ENCODE data around the gene NUP133. TPM values are rescaled to one million over a fixed set of nuclear protein-coding genes. Genes with fewer than 3 reads are reported as not detected.
A peak's percentile ranks its signal among the peaks of the same experiment; 100 is the strongest.

Gene NUP133
- polyA plus RNA-seq, 2 of the 4 experiments (the other 2 are of a cell fraction), result 20.6 to 43.2 TPM

DNA sequence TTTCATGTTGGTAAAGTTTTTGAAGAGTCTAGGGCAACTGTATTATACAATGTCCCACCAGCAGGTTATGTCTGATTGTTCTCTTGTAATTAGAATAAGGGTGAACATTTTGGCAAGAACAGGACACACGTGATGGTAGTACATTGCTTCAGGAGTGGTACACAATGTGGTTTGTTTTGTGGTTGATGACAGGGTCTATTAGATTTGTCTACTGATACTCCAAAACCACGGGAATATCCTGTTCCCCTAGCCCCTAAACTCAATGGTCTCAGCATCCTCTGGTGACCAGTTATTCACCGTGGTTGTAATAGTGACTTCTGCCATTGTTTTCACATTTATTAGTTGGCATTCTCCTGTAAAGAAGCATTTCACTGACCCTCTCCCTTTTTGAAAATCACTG lies 52.1 kb downstream of the NUP133 start:
- H3K4me3 ChIP-seq, result no peak overlapping the region
- ATAC-seq (no peak), DNase-seq (ENCODE audit: low read depth in 1 of 2, low spot score in 1 of 2) (no peak), FAIRE-seq (no peak)
- 89% methylated on average over 3 of the region's 3 CpGs for WGBS (ENCODE audit: missing lambda C conversion rate)
- ChIA-PET CTCF (interaction anchor here (1.6 kb wide), 1 partner anchor 198 kb away, joined by 5 read pairs; no protein-coding TSS in a partner anchor), POLR2A (no interaction called here)
- no peaks in the 10 kb centered on the region for H3K9me3 ChIP-seq
- TF ChIP-seq POLR2A (IDR thresholded peaks at IDR 0.05; ENCODE audit: low read length) (no peak), FOXS1 (CRISPR knock-in tag; IDR thresholded peaks at IDR 0.05) (no peak), FOSL2 (IDR thresholded peaks at IDR 0.05) (no peak), FOSL2 (CRISPR knock-in tag; IDR thresholded peaks at IDR 0.05) (no peak), TP53 (CRISPR knock-in tag; IDR thresholded peaks at IDR 0.05) (no peak), RARB (CRISPR knock-in tag; IDR thresholded peaks at IDR 0.05) (no peak), ZNF302 (CRISPR knock-in tag; IDR thresholded peaks at IDR 0.05) (no peak), KDM5A (IDR thresholded peaks at IDR 0.05) (no peak), HOXB13 (CRISPR knock-in tag; IDR thresholded peaks at IDR 0.05; ENCODE audit: low read depth) (no peak), POLR2AphosphoS2 (conservative IDR thresholded peaks at IDR 0.05; ENCODE audit: low read length) (no peak), HOXB5 (CRISPR knock-in tag; IDR thresholded peaks at IDR 0.05) (no peak), TFCP2L1 (CRISPR knock-in tag; IDR thresholded peaks at IDR 0.05) (no peak)
- TF ChIP-seq, protein P1, sequence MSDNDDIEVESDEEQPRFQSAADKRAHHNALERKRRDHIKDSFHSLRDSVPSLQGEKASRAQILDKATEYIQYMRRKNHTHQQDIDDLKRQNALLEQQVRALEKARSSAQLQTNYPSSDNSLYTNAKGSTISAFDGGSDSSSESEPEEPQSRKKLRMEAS (IDR thresholded peaks at IDR 0.05), result no peak
- TF ChIP-seq, protein P2, sequence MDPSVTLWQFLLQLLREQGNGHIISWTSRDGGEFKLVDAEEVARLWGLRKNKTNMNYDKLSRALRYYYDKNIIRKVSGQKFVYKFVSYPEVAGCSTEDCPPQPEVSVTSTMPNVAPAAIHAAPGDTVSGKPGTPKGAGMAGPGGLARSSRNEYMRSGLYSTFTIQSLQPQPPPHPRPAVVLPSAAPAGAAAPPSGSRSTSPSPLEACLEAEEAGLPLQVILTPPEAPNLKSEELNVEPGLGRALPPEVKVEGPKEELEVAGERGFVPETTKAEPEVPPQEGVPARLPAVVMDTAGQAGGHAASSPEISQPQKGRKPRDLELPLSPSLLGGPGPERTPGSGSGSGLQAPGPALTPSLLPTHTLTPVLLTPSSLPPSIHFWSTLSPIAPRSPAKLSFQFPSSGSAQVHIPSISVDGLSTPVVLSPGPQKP (IDR thresholded peaks at IDR 0.05; ENCODE audit: low read depth, low read length), result no peak
- TF ChIP-seq, protein P3, sequence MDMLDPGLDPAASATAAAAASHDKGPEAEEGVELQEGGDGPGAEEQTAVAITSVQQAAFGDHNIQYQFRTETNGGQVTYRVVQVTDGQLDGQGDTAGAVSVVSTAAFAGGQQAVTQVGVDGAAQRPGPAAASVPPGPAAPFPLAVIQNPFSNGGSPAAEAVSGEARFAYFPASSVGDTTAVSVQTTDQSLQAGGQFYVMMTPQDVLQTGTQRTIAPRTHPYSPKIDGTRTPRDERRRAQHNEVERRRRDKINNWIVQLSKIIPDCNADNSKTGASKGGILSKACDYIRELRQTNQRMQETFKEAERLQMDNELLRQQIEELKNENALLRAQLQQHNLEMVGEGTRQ (IDR thresholded peaks at IDR 0.05), result no peak
- no peaks in the 10 kb centered on the region for H3K4me1 ChIP-seq
- no peak overlapping the region for H3K4me2 ChIP-seq
- H3K27ac ChIP-seq, result no peak overlapping the region

DNA sequence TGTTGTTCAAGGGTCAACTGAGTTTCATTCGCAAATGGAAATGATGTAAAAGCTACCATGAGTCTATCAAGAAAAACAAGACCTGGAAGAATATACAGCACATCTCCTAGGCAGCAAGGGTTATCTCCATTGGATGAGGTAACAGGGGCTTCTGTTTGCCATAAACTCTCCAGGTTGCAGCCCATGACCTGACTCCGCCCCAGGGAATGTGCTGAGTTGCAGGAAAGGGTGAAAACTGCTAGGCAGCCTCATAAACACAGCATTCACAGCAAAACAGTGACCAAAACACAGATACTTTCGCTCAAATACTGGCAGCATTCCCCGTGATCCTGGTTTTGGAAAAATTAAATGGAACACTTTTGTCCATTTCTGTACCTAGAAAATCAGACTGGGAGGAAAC lies 54.1 kb downstream of the NUP133 start:
- Histone ChIP-seq H3K9me3 (no peaks in the 10 kb centered on the region), H3K4me3 (no peak overlapping the region), H3K4me1 (no peaks in the 10 kb centered on the region), H3K4me2 (no peak overlapping the region), H3K27ac (no peak overlapping the region)
- POLR2A ChIA-PET, result no interaction called here
- WGBS (ENCODE audit: missing lambda C conversion rate), result 91% methylated on average over 4 of the region's 4 CpGs
- ATAC-seq, result no peak
- FAIRE-seq, result no peak
- CTCF ChIA-PET, result interaction anchor here (0.6 to 4.8 kb wide), 10 partner anchors 10 to 532 kb away, joined by 3 to 48 read pairs (median 6); partner anchors contain the start of gene CCSAP
- TF ChIP-seq FOSB (CRISPR knock-in tag; IDR thresholded peaks at IDR 0.05) (no peak), SREBF2 (IDR thresholded peaks at IDR 0.05) (no peak), MAFK (IDR thresholded peaks at IDR 0.05; ENCODE audit: partially characterized antibody) (peak; percentile 52)
- DNase-seq (ENCODE audit: low read depth in 1 of 2, low spot score in 1 of 2), result no peak

DNA sequence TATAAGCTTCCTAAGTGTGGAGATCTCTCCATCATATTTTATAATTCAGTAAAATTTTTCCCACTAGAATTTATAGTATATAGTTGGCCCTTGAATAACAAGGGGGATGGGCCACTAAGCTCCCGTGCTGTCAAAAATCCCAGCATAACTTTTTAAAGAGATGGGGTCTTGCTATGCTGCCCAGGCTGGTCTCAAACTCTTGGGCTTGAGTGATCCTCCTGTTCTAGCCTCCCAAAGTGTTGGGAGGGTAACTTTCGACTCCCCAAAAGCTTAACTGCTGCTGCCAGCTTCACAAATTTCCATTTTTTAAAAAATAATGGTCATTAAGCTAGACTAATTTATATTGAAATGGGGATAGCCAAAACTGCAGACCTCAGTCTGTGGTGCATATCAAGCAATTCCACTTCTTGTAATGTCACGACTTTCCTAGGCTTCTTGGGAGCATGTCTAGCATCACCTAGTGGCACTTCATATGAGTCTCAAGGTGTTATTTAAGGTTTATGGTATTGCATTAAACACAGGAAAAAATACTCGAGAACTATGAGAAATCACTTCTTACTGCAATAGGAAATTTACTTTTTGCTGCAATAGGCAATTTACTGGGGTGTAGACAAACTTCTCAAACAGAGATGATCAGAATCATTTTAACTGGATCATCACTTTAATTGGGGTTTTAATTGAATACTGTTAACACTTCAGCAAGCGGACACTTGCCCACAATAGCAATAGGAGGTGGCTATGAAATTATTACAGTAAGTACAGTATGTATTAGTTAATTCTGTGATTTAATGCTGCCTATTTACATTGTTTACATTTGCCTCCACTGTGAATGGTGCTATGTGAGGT lies 55.0 kb downstream of the NUP133 start:
- TF ChIP-seq EHF (CRISPR knock-in tag; IDR thresholded peaks at IDR 0.05), result no peak
- TF ChIP-seq SMC3 (IDR thresholded peaks at IDR 0.05), result peak; percentile 75
- TF ChIP-seq, protein P4, sequence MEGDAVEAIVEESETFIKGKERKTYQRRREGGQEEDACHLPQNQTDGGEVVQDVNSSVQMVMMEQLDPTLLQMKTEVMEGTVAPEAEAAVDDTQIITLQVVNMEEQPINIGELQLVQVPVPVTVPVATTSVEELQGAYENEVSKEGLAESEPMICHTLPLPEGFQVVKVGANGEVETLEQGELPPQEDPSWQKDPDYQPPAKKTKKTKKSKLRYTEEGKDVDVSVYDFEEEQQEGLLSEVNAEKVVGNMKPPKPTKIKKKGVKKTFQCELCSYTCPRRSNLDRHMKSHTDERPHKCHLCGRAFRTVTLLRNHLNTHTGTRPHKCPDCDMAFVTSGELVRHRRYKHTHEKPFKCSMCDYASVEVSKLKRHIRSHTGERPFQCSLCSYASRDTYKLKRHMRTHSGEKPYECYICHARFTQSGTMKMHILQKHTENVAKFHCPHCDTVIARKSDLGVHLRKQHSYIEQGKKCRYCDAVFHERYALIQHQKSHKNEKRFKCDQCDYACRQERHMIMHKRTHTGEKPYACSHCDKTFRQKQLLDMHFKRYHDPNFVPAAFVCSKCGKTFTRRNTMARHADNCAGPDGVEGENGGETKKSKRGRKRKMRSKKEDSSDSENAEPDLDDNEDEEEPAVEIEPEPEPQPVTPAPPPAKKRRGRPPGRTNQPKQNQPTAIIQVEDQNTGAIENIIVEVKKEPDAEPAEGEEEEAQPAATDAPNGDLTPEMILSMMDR (IDR thresholded peaks at IDR 0.05), result peak; percentile 73
- peak; percentile 68 to 76; a peak in 4 of 5 replicates for TF ChIP-seq RAD21 (conservative IDR thresholded peaks at IDR 0.05 in 1 of 2, IDR thresholded peaks at IDR 0.05 in 1 of 2)
- Histone ChIP-seq H3K27ac (no peak overlapping the region), H3K4me3 (no peak overlapping the region), H3K9me3 (no peaks in the 10 kb centered on the region), H3K4me1 (no peaks in the 10 kb centered on the region), H3K4me2 (no peak overlapping the region)
- WGBS (ENCODE audit: missing lambda C conversion rate), result 78% methylated on average over 5 of the region's 5 CpGs
- DNase-seq (ENCODE audit: low read depth in 1 of 2, low spot score in 1 of 2), result peak in 1 of 2 experiments; percentile 63
- FAIRE-seq, result peak; percentile 68
- ATAC-seq, result peak; percentile 80 to 85
- POLR2A ChIA-PET, result no interaction called here
- CTCF ChIA-PET, result interaction anchor here (0.6 to 4.8 kb wide), 22 partner anchors 9 to 789 kb away, joined by 3 to 48 read pairs (median 4); partner anchors contain the start of gene CCSAP
